Neutrophil (primary cell): Measurements from ENCODE around the gene COL16A1.

ENCODE experiments used
- H3K27ac ChIP-seq: fragments of 200-600 bp; sonication (generic); 2 replicates; pipeline ENCODE4 v1.5.1; 2016; ENCODE audit warnings: mild to moderate bottlenecking, moderate library complexity
- H3K27me3 ChIP-seq: fragments of 200-600 bp; sonication (generic); 2 replicates; pipeline ENCODE4 v1.6.0; 2016; ENCODE audit warnings: mild to moderate bottlenecking
- H3K36me3 ChIP-seq: fragments of 200-600 bp; sonication (generic); 2 replicates; pipeline ENCODE4 v1.5.1; 2017
- H3K4me1 ChIP-seq, 2 experiments: fragments of 200-600 bp in 1 of 2; sonication (generic) in 1 of 2; 1 replicate in 1 of 2; 2 replicates in 1 of 2; pipeline versions ENCODE4 v1.5.1 to v1.6.1; 2013 to 2016; ENCODE audit warnings: low read depth in 1 of 2, low read length in 1 of 2, mild to moderate bottlenecking in 1 of 2, moderate library complexity in 1 of 2; ENCODE audit not compliant: control insufficient read depth in 1 of 2, insufficient read depth in 1 of 2
- H3K4me3 ChIP-seq, 2 experiments: fragments of 200-600 bp in 1 of 2; sonication (generic) in 1 of 2; 1 replicate in 1 of 2; 2 replicates in 1 of 2; pipeline ENCODE4 v1.5.1; 2013 to 2016; ENCODE audit warnings: low read depth in 1 of 2, low read length in 1 of 2, mild to moderate bottlenecking in 1 of 2, moderate library complexity in 1 of 2
- H3K9me3 ChIP-seq: fragments of 200-600 bp; sonication (generic); 2 replicates; pipeline ENCODE4 v1.5.1; 2016
- CTCF ChIP-seq: fragments of 200-600 bp; sonication (generic); IDR thresholded peaks from 2 replicates; pipeline ENCODE4 v1.5.1; 2016; ENCODE audit warnings: antibody characterized with exemption

Gene COL16A1

GRCh38 chr1:31688233-31688918 is 15.4 kb downstream of the COL16A1 start:
- TF ChIP-seq CTCF, result no peak
- H3K4me3 ChIP-seq, result no peak overlapping the region
- H3K27ac ChIP-seq, result no peak overlapping the region
- H3K36me3 ChIP-seq, result no peaks in the 10 kb centered on the region
- H3K9me3 ChIP-seq, result no peaks in the 10 kb centered on the region
- H3K4me1 ChIP-seq, result no peaks in the 10 kb centered on the region
- H3K27me3 ChIP-seq, result peaks cover 6% of the 10 kb centered on the region

GRCh38 chr1:31687601-31688000 is 16.2 kb downstream of the COL16A1 start:
- Histone ChIP-seq H3K4me1 (no peaks in the 10 kb centered on the region), H3K4me3 (no peak overlapping the region), H3K27me3 (peaks cover 6% of the 10 kb centered on the region), H3K27ac (no peak overlapping the region), H3K36me3 (no peaks in the 10 kb centered on the region), H3K9me3 (no peaks in the 10 kb centered on the region)
- TF ChIP-seq CTCF, result no peak

- Histone ChIP-seq H3K36me3 (no peaks in the 10 kb centered on the region), H3K27me3 (peaks cover 17% of the 10 kb centered on the region), H3K4me3 (no peak overlapping the region), H3K9me3 (no peaks in the 10 kb centered on the region), H3K4me1 (no peaks in the 10 kb centered on the region), H3K27ac (no peak overlapping the region)
- no peak for TF ChIP-seq CTCF
These were observed 18.0 kb downstream of the COL16A1 start for GRCh38 chr1:31685795-31686194.

GRCh38 chr1:31683997-31684396 is 19.8 kb downstream of the COL16A1 start:
- H3K27me3 ChIP-seq, result peaks cover 28% of the 10 kb centered on the region
- H3K4me3 ChIP-seq, result no peak overlapping the region
- no peak overlapping the region for H3K27ac ChIP-seq
- TF ChIP-seq CTCF, result no peak
- no peaks in the 10 kb centered on the region for H3K36me3 ChIP-seq
- no peaks in the 10 kb centered on the region for H3K9me3 ChIP-seq
- H3K4me1 ChIP-seq, result no peaks in the 10 kb centered on the region

- Histone ChIP-seq H3K4me1 (no peaks in the 10 kb centered on the region), H3K27ac (no peak overlapping the region), H3K36me3 (no peaks in the 10 kb centered on the region), H3K27me3 (peaks cover 42% of the 10 kb centered on the region), H3K9me3 (no peaks in the 10 kb centered on the region), H3K4me3 (no peak overlapping the region)
- TF ChIP-seq CTCF, result no peak
These were observed 22.4 kb downstream of the COL16A1 start for GRCh38 chr1:31681415-31681814.
